ENCODE data around the gene AKT3. TPM values are rescaled to one million over a fixed set of nuclear protein-coding genes. Genes with fewer than 3 reads are reported as not detected.

The AKT3 gene
- total and polyA plus RNA-seq, 2 experiments from 2014 or later = 4.5 to 18.5 TPM

- Histone ChIP-seq H3K27me3 (ENCODE audit: insufficient read depth) (no peaks in the 10 kb centered on the region), H3K27ac (ENCODE audit: low read depth) (no peak overlapping the region), H3K4me3 (no peak overlapping the region), H3K4me2 (no peak overlapping the region), H3K79me2 (replicated peaks; ENCODE audit: insufficient read depth) (peaks cover 37% of the 10 kb centered on the region), H4K20me1 (replicated peaks; ENCODE audit: insufficient read depth) (no peaks in the 10 kb centered on the region), H3K36me3 (ENCODE audit: insufficient read depth) (no peaks in the 10 kb centered on the region), H3F3A (replicated peaks; ENCODE audit: low read depth) (no peaks in the 10 kb centered on the region), H2AFZ (no peak overlapping the region), H3K9me2 (ENCODE audit: insufficient read depth) (no peaks in the 10 kb centered on the region), H3K4me1 (ENCODE audit: insufficient read depth) (no peaks in the 10 kb centered on the region)
- H3K9me3 Mint-ChIP-seq = peaks cover 34% of the 10 kb centered on the region
- no peak overlapping the region for H3K4me3 Mint-ChIP-seq
- H3K27ac Mint-ChIP-seq = no peak overlapping the region
- H3K4me1 Mint-ChIP-seq = no peaks in the 10 kb centered on the region
- H3K27me3 Mint-ChIP-seq (ENCODE audit: insufficient read depth, low read depth, poor library complexity) = peaks cover 3% of the 10 kb centered on the region
- H3K36me3 Mint-ChIP-seq (ENCODE audit: low read depth) = peaks cover 48% of the 10 kb centered on the region
- no peak for DNase-seq (ENCODE audit: low spot score)
- no peak for TF ChIP-seq STAT1 (IDR thresholded peaks at IDR 0.05; ENCODE audit: unreplicated experiment)
- no peak for TF ChIP-seq NANOG (IDR thresholded peaks at IDR 0.05; ENCODE audit: borderline replicate concordance)
- no peak for TF ChIP-seq EZH2 (IDR thresholded peaks at IDR 0.05; ENCODE audit: low read depth, unreplicated experiment)
- no peak for TF ChIP-seq ZNF114 (CRISPR knock-in tag; IDR thresholded peaks at IDR 0.05)
- no peak for TF ChIP-seq POLR2AphosphoS5 (IDR thresholded peaks at IDR 0.05; ENCODE audit: low read depth)
- no peak for TF ChIP-seq CREB1 (CRISPR knock-in tag; IDR thresholded peaks at IDR 0.05; ENCODE audit: low read depth)
- no peak for TF ChIP-seq ETS1 (IDR thresholded peaks at IDR 0.05)
- TF ChIP-seq ZNF331 (CRISPR knock-in tag; IDR thresholded peaks at IDR 0.05; ENCODE audit: low read depth) = no peak
- TF ChIP-seq ZNF462 (CRISPR knock-in tag; IDR thresholded peaks at IDR 0.05) = no peak
- peak; percentile 50 for ATAC-seq
Measured at GRCh38 chr1:243818978-243819377, 31.1 kb downstream of the AKT3 start.

Data from GM23338 (cell line).